ENCODE data around the gene FRMPD4.

DNA sequence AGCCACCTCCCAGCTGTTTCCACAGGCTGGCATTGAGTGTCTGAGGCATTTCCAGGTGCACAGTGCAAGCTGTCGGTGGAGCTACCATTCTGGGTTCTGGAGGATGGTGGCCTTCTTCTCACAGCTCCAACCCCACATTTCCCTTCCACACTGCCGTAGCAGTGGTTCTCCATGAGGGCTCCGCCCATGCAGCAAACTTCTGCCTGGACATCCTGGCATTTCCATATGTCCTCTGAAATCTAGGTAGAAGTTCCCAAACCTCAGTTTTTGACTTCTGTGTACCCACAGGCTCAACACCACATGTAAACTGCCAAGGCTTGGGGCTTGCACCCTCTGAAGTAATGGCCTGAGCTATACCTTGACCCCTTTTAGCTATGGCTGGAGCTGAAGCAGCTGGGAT is 10.3 kb upstream of the FRMPD4 start:
- TF ChIP-seq, protein P1, sequence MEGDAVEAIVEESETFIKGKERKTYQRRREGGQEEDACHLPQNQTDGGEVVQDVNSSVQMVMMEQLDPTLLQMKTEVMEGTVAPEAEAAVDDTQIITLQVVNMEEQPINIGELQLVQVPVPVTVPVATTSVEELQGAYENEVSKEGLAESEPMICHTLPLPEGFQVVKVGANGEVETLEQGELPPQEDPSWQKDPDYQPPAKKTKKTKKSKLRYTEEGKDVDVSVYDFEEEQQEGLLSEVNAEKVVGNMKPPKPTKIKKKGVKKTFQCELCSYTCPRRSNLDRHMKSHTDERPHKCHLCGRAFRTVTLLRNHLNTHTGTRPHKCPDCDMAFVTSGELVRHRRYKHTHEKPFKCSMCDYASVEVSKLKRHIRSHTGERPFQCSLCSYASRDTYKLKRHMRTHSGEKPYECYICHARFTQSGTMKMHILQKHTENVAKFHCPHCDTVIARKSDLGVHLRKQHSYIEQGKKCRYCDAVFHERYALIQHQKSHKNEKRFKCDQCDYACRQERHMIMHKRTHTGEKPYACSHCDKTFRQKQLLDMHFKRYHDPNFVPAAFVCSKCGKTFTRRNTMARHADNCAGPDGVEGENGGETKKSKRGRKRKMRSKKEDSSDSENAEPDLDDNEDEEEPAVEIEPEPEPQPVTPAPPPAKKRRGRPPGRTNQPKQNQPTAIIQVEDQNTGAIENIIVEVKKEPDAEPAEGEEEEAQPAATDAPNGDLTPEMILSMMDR (conservative IDR thresholded peaks at IDR 0.05; ENCODE audit: low read length) = no peak
- no peak for TF ChIP-seq EZH2phosphoT487 (IDR thresholded peaks at IDR 0.05; ENCODE audit: borderline replicate concordance)
